Natural killer cell treated with Interleukin-12 subunit alpha and Interleukin-12 subunit beta and Interleukin-15 and Interleukin-18, amount 100 ng/mL, for 72 hours (primary cell): ENCODE measurements around the gene ADCY9. TPM values are rescaled to one million over a fixed set of nuclear protein-coding genes. Genes with fewer than 3 reads are reported as not detected.

ENCODE experiments used
- ATAC-seq, 2 donors: fragments of 150-1000 bp; cut with Tn5 transposase in 1 of 2; sonication (Bioruptor Pico), chemical (Tn5 transposase) in 1 of 2; 2 replicates each; pipeline ENCODE4 v1.10.0; 2021
- DNase-seq: peaks from one replicate; pipeline ENCODE4 v3.0.0; 2022; ENCODE audit warnings: low spot score
- H3K27ac Mint-ChIP-seq, 2 donors: 1 replicate in 1 of 2; 2 replicates in 1 of 2; pipeline ENCODE4 v1.8.0; 2022; ENCODE audit warnings: mixed read lengths in 2 of 2, mild to moderate bottlenecking in 1 of 2, moderate library complexity in 1 of 2
- H3K27me3 Mint-ChIP-seq, 2 donors: 1 replicate in 1 of 2; 2 replicates in 1 of 2; pipeline ENCODE4 v1.8.0; 2022; ENCODE audit warnings: mixed read lengths in 2 of 2
- H3K36me3 Mint-ChIP-seq: one replicate; pipeline ENCODE4 v1.8.0; 2022; ENCODE audit warnings: mixed read lengths
- H3K4me1 Mint-ChIP-seq, 2 donors: 1 replicate in 1 of 2; 2 replicates in 1 of 2; pipeline ENCODE4 v1.8.0; 2022; ENCODE audit warnings: low read depth in 2 of 2, mixed read lengths in 2 of 2, mild to moderate bottlenecking in 1 of 2
- H3K4me3 Mint-ChIP-seq: one replicate; pipeline ENCODE4 v1.8.0; 2022; ENCODE audit warnings: mixed read lengths
- H3K9me3 Mint-ChIP-seq: 2 replicates; pipeline ENCODE4 v1.8.0; 2022; ENCODE audit warnings: mixed read lengths
- total RNA-seq, 2 donors: library from RNA; stranded (reverse); gene quantifications; one replicate each; pipeline ENCODE4 v1.2.3, GENCODE V29; 2022

ADCY9 gene
- total RNA-seq, 2 donors from 2014 or later, result 11.1 to 23.6 TPM

- peaks cover 0 to 5% of the 10 kb centered on the region in 2 donors for H3K4me1 Mint-ChIP-seq
- no peak for ATAC-seq
- no peak overlapping the region for H3K27ac Mint-ChIP-seq
- no peak overlapping the region for H3K4me3 Mint-ChIP-seq
- H3K9me3 Mint-ChIP-seq, result no peaks in the 10 kb centered on the region
- no peak for DNase-seq
- H3K36me3 Mint-ChIP-seq, result no peaks in the 10 kb centered on the region
- H3K27me3 Mint-ChIP-seq, result peaks cover 7 to 16% of the 10 kb centered on the region in 2 donors
Measured at GRCh38 chr16:4138713-4139112, 22.5 kb upstream of the ADCY9 start.

GRCh38 chr16:4137438-4137837 is 21.2 kb upstream of the ADCY9 start:
- Mint-ChIP-seq H3K27me3 (peaks cover 7 to 16% of the 10 kb centered on the region in 2 donors), H3K4me1 (peaks cover 0 to 5% of the 10 kb centered on the region in 2 donors), H3K9me3 (no peaks in the 10 kb centered on the region), H3K4me3 (no peak overlapping the region), H3K36me3 (no peaks in the 10 kb centered on the region), H3K27ac (no peak overlapping the region)
- DNase-seq (no peak), ATAC-seq (no peak)

- Mint-ChIP-seq H3K9me3 (no peaks in the 10 kb centered on the region), H3K27me3 (peaks cover 7 to 16% of the 10 kb centered on the region in 2 donors), H3K36me3 (no peaks in the 10 kb centered on the region), H3K4me1 (peaks cover 0 to 2% of the 10 kb centered on the region in 2 donors), H3K4me3 (no peak overlapping the region), H3K27ac (no peak overlapping the region)
- ATAC-seq (no peak), DNase-seq (no peak)
Measured at GRCh38 chr16:4136229-4136813, 20.1 kb upstream of the ADCY9 start.

GRCh38 chr16:4135537-4135936 is 19.3 kb upstream of the ADCY9 start:
- no peak overlapping the region for H3K4me3 Mint-ChIP-seq
- H3K27ac Mint-ChIP-seq, result no peak overlapping the region
- ATAC-seq, result no peak
- no peaks in the 10 kb centered on the region for H3K9me3 Mint-ChIP-seq
- H3K36me3 Mint-ChIP-seq, result no peaks in the 10 kb centered on the region
- peaks cover 7 to 16% of the 10 kb centered on the region in 2 donors for H3K27me3 Mint-ChIP-seq
- peaks cover 0 to 2% of the 10 kb centered on the region in 2 donors for H3K4me1 Mint-ChIP-seq
- no peak for DNase-seq

- Mint-ChIP-seq H3K27ac (no peak overlapping the region), H3K9me3 (no peaks in the 10 kb centered on the region), H3K36me3 (no peaks in the 10 kb centered on the region), H3K27me3 (peaks cover 10 to 23% of the 10 kb centered on the region in 2 donors), H3K4me1 (peaks cover 0 to 2% of the 10 kb centered on the region in 2 donors), H3K4me3 (no peak overlapping the region)
- DNase-seq, result no peak
- no peak for ATAC-seq
Measured at GRCh38 chr16:4133897-4134372, 17.7 kb upstream of the ADCY9 start.

- H3K4me1 Mint-ChIP-seq, result no peaks in the 10 kb centered on the region
- H3K27me3 Mint-ChIP-seq, result peaks cover 9 to 17% of the 10 kb centered on the region in 2 donors
- no peaks in the 10 kb centered on the region for H3K9me3 Mint-ChIP-seq
- H3K4me3 Mint-ChIP-seq, result no peak overlapping the region
- ATAC-seq (no peak), DNase-seq (no peak)
- H3K36me3 Mint-ChIP-seq, result no peaks in the 10 kb centered on the region
- no peak overlapping the region for H3K27ac Mint-ChIP-seq
Measured at GRCh38 chr16:4131621-4132020, 15.4 kb upstream of the ADCY9 start.

- no peak overlapping the region for H3K27ac Mint-ChIP-seq
- H3K4me3 Mint-ChIP-seq, result no peak overlapping the region
- ATAC-seq, result no peak
Measured at GRCh38 chr16:4124535-4125294, 8.5 kb upstream of the ADCY9 start.

GRCh38 chr16:4123616-4124300 is 7.5 kb upstream of the ADCY9 start:
- H3K9me3 Mint-ChIP-seq, result no peaks in the 10 kb centered on the region
- H3K27ac Mint-ChIP-seq, result no peak overlapping the region
- DNase-seq (no peak), ATAC-seq (no peak)
- H3K27me3 Mint-ChIP-seq, result peaks cover 0 to 7% of the 10 kb centered on the region in 2 donors
- H3K4me3 Mint-ChIP-seq, result no peak overlapping the region
- H3K4me1 Mint-ChIP-seq, result no peaks in the 10 kb centered on the region
- H3K36me3 Mint-ChIP-seq, result no peaks in the 10 kb centered on the region

More at GRCh38 chr16:4124535-4125294, 8.5 kb upstream of the ADCY9 start:
- DNase-seq, result no peak
- H3K36me3 Mint-ChIP-seq, result no peaks in the 10 kb centered on the region
- no peaks in the 10 kb centered on the region for H3K4me1 Mint-ChIP-seq
- peaks cover 7 to 11% of the 10 kb centered on the region in 2 donors for H3K27me3 Mint-ChIP-seq
- no peaks in the 10 kb centered on the region for H3K9me3 Mint-ChIP-seq

GRCh38 chr16:4120176-4120575 is 3.9 kb upstream of the ADCY9 start:
- H3K36me3 Mint-ChIP-seq, result no peaks in the 10 kb centered on the region
- peaks cover 6 to 7% of the 10 kb centered on the region in 2 donors for H3K4me1 Mint-ChIP-seq
- H3K4me3 Mint-ChIP-seq, result no peak overlapping the region
- no peak for DNase-seq
- H3K9me3 Mint-ChIP-seq, result no peaks in the 10 kb centered on the region
- peaks cover 0 to 6% of the 10 kb centered on the region in 2 donors for H3K27me3 Mint-ChIP-seq
- no peak overlapping the region for H3K27ac Mint-ChIP-seq
- ATAC-seq, result no peak

- Mint-ChIP-seq H3K27me3 (no peaks in the 10 kb centered on the region), H3K27ac (peak overlapping the region; percentile 55 to 74)
- ATAC-seq, result no peak
Measured at GRCh38 chr16:4117250-4117578, 972 bp upstream of the ADCY9 start.

GRCh38 chr16:4115949-4116318 is 308 bp downstream of the ADCY9 start:
- peaks cover 8% of the 10 kb centered on the region for H3K36me3 Mint-ChIP-seq
- H3K27ac Mint-ChIP-seq, result no peak overlapping the region
- DNase-seq (no peak), ATAC-seq (peak; percentile 41 to 52)
- no peaks in the 10 kb centered on the region for H3K27me3 Mint-ChIP-seq
- H3K9me3 Mint-ChIP-seq, result no peaks in the 10 kb centered on the region
- peaks cover 40 to 44% of the 10 kb centered on the region in 2 donors for H3K4me1 Mint-ChIP-seq
- H3K4me3 Mint-ChIP-seq, result peak overlapping the region; percentile 82

More at GRCh38 chr16:4117250-4117578, 972 bp upstream of the ADCY9 start:
- Mint-ChIP-seq H3K36me3 (peaks cover 8% of the 10 kb centered on the region), H3K4me3 (peak overlapping the region; percentile 85), H3K4me1 (peaks cover 31 to 34% of the 10 kb centered on the region in 2 donors), H3K9me3 (no peaks in the 10 kb centered on the region)
- DNase-seq, result no peak

GRCh38 chr16:4115209-4115948 is 863 bp downstream of the ADCY9 start:
- no peaks in the 10 kb centered on the region for H3K9me3 Mint-ChIP-seq
- peaks cover 8% of the 10 kb centered on the region for H3K36me3 Mint-ChIP-seq
- peak; percentile 69 for DNase-seq
- ATAC-seq, result peak; percentile 55 to 63
- no peaks in the 10 kb centered on the region for H3K27me3 Mint-ChIP-seq
- peaks cover 44% of the 10 kb centered on the region in 2 donors for H3K4me1 Mint-ChIP-seq
- H3K4me3 Mint-ChIP-seq, result peak overlapping the region; percentile 82
- no peak overlapping the region for H3K27ac Mint-ChIP-seq
